Left hindlimb (tissue), 1 donor: ENCODE data around the gene KDM4B.

Experiments
- DNase-seq: peaks from one replicate; pipeline ENCODE4 v3.0.0-alpha.2; 2018

The KDM4B gene

DNA sequence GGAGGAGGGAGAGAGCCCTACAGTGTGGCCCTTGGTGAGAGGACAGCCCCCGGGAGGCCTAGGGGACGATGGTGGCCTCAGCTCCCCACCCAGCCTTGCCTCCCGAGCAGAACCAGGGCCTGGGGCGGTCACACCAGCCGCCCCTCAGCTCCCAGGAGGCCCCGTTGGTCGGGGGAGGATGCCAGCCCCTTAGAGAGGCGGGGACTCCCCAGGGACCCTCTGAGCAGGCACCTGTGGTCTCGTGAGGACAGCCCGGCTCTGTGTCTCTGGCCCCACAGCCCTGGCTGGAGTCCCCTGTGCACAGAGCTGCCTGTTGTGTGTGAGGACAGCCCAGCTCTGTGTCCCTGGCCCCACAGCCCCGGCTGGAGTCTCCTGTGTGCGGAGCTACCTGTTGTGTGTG, 158.8 kb downstream of the KDM4B start:
- DNase-seq = no peak

DNA sequence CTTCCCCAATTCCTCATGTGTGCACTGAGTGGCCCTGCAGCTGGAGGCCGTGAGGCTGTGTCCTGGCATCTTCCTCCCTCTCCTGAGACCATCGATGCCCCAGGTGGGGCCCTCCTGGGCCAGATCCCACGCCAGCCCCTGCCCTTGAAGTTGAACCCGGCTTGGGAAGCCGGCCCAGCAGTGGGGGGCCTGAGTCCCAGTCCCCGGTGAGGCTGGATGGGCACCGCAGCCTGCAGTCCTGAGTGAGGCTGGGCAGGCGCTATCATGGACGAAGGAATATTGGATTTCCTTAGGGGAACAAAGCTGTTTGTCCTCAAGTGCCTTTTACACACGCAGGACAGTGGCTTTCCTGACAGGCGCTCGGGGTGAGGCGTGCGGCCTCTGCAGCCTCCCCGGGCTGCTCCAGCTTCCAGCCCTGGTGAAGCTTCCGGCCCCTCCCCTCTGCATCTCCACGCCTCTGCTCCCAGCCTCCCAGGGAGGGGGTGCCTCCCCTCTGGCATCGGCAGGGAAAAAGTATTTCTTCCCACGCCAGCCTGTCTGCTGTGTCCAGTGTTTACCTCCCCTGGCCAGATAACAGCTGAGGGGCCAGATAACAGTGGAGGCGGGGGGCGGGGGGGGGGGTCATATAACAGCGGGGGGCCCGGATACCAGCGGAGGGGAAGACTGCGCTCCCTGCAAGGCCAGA, 159.5 kb downstream of the KDM4B start:
- DNase-seq = peak; percentile 75

DNA sequence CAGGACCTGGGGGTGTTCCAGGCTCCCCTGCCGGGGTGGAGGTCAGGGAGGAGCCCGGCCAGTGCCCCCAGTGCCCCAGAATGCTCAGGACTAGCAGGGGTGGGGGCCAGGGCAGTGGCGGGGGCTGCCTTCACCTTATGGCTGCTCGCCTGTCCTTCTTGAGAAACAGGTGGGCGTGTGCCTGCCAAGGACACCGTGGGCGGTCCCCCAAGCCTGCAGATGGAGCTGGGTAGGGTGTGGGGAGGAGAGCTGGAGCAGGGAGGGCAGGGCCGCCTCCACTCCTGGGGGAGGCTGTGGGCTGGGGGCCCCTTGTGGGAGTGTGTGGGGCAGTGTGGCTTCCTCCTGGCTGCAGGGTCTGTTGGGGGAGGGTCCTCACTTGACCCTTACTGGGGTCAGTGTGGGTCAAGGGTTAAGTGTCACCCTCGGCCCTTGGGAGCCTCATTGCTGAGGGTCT, 160.1 kb downstream of the KDM4B start:
- DNase-seq = no peak

DNA sequence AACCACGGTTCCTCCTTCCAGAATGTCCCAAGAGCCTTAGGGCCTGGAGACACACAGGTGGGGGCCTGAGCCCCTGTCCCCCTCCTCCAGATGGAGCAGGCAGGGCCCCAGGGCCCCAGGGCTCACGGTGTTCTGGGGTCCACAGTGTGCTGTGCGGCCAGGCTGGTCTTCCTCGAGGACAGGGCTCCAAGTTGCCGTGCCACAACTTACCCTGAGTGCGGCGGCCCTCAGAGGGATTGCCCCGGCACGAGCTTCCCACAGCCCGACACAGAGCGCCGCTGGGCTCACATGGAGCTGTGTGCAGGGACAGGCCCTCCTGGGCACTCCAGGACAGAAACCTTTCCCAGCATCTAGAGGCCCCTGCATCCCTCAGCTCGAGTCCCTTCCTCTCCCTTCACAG, 160.8 kb downstream of the KDM4B start:
- no peak for DNase-seq

DNA sequence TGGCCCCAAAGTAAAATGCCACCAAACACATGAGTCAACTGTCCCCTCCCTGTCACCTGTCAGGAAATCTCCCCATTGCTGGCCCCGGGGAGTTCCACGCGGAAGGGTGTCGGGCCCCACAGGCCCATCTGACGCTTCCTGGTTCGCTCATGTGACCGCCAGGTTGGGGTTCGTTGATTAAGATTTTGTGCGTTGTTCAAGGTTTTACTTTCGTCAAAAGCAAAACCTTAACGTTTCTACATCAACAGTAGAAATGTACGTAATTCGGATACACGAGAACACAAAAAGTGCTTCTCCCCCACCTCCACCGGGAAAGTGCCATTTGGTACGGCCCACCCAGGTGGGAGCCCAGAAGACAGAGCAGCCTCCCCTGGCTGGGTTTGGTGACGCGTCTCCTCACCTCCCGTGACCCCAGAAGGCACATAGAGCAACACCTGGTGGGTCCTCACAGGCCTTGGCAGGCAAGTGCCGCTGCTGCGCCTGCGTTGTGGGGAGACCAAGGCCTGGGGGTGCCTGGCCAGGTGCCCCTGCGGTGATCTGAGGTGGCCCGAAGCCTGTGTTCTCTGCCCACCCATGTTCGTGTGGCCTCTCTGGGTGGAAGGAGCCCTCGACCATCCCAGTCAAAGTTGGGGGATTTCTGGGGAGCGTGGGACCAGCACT, 161.6 kb downstream of the KDM4B start:
- no peak for DNase-seq

DNA sequence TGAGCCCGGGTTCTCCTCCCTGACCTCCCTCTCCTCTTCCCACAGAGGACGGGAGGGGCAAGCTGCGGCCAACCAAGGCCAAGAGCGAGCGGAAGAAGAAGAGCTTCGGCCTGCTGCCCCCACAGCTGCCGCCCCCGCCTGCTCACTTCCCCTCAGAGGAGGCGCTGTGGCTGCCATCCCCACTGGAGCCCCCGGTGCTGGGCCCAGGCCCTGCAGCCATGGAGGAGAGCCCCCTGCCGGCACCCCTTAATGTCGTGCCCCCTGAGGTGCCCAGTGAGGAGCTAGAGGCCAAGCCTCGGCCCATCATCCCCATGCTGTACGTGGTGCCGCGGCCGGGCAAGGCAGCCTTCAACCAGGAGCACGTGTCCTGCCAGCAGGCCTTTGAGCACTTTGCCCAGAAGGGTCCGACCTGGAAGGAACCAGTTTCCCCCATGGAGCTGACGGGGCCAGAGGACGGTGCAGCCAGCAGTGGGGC, 162.2 kb downstream of the KDM4B start:
- no peak for DNase-seq

DNA sequence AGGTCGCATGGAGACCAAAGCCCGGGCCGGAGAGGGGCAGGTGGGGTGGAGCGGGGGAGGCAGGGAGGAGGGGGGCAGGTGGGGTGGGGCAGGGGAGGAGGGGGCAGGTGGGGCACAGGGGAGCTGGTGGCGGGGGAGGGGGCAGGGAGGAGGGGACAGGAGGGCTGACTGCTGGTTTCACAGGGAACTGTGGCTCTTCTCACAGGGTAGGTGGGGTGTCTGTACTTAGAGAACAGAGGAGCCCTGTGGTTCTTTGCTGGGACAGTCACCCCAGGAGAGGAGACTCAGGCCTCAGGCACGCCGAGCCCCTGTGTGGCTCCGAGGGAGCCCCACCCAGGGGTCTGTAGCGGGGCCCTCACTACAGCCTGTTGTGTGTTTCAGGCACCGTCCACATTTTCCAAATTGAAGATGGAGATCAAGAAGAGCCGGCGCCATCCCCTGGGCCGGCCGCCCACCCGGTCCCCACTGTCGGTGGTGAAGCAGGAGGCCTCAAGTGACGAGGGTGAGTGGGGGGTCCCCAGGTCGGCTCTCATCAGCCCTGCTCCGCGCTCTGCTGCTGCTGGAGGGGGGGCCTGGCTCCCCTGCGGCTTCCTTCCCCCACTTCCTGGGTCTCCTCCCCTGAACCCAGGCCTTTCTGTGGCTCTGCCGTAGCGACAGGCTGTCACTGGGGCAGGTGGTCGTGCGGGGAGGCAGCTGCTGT, 162.7 kb downstream of the KDM4B start:
- no peak for DNase-seq

DNA sequence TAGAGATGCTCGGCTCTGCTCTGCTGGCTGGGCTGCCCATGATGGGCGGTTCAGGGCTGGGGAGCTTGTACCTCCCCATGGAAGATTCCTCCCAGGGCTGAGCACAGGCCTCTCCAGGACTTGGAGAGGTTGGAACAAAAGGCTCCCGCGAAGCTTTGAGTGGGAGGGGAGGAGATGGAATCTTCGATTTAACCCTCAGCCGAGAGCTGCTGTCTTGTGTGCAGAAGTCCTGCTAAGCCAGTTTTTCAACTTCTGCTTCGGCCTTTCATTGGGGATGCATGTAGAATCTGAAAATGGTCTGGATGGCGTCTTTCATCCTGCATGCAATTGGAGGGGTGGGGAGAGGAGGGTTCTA, 163.3 kb downstream of the KDM4B start:
- no peak for DNase-seq

DNA sequence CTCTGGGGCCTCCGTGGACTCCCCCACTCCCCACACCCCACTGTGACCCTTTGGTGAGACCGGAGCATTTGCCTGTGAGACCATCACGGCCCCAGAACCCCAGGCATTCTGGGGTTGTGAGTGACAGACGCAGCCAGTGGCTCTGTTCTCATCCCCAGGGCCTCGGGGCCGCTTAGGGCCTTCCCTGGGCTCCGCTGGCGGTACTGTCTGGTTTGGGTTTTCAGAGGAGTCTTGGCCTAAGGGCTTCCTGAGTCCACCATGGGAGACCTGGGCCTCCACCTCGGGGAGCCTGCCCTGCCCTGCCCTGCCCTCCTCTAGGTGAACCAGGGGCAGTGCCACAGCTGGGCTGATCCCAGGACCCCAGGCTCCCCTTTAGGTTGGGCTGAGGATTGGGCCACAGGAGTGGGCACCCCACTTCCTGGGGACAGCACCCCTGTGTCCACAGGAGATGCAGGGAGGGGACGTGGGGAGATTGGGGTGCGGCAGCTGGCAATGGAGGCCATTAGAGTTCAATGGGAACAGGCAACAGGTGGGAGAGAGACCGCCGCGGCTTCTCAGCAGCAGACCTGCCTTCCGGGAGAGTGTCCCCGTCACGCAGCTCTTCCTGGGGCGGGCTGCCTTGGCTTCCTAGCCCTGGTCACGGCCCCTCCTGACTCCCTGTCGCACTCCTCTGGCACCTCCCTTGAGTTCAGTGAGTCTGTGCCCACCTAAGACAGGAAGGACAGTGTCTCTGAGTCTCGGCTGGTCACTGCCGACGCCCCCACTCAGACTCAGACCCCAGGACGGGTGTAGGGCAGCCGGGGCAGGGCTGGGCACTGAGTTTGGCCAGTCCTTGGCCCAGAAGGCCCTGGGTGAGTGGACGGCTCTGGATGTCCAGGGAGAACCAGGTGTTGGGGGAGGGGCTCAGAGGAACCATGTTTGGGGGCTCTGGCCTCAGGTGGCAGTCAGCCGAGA, 164.1 kb downstream of the KDM4B start:
- DNase-seq = no peak

DNA sequence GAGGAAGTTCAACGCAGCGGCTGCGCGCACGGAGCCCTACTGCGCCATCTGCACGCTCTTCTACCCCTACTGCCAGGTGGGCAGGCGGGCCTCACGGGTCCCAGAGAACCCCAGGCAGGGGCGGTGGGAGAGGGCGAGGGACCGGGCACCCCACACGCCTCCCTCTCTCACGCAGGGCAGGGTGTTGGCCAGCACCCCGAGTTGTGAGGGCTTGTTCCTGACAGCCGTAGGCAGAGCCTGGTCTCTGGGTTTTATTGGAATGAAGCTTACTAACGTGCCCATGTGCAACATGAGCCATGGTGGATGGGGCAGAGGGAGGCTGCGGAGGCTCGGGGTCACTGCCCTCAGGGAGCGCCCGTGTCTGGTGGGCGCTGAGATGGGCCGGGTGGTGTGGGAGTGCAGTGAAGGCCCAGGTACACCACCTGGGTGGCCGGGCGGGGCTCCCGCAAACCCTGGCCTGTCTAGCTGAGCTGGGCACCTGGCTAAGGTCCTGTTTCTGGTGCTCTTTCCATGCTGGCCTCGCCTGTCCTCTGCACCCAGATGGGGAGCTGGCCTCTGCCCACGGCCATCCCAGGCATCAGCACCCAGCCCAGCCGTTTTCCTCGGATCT, 165.2 kb downstream of the KDM4B start:
- no peak for DNase-seq

DNA sequence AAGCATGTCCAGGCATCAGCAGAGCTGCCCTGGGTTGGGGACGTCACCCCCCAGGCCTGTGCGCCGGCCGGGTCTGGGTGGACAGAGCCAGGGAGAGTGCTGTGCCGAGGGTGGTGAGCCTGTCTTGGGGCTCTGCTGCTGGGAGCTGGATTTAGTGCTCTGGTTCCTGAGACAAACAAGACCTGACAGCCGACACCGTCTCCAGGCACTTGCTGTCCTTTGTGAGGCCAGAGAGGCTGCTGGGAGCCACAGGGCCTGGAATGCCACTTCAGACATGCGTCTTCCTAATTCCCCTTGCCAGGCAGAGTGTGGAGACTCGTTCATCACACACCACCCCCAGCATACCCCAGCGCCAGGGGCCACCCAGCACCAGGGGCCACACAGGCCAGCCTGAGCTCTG, 165.8 kb downstream of the KDM4B start:
- DNase-seq = no peak

DNA sequence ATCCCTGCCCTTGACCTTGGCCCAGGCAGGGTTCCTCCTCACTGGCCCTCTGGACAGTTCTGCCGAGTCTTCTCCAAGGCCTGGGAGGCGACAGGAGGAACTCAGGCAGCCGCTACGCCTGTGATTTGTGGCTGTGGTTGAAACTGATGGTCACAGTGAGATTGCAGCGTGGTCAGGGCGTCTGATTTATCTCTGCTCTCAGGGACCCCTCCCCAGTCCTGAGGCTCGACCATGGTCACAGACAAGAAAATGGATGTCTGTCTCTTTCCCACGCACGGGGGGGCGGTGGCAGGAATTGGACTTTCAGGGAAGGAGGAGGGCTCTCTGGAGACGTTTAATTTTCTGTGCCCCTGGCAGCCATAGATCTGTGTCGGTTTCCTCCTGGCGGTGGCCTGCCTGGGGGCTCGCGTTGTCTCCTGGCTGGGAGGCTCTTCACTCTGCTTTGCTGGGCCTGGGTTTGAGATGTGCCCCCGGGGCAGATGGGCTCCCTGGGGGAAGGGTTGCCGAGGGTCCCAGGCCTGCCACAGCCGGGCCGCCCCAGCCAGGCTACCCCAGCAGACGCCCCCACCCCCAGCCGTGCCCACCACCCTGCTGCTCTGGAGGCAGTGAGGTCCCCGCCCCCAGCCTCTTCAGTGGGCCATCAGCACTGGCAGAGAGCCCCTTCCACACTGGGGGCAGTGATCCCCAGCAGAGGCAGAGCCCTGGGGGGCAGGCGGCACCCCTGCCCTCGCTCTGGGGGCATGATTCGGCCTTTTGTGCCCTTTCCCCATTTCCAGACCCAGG, 167.4 kb downstream of the KDM4B start:
- no peak for DNase-seq

DNA sequence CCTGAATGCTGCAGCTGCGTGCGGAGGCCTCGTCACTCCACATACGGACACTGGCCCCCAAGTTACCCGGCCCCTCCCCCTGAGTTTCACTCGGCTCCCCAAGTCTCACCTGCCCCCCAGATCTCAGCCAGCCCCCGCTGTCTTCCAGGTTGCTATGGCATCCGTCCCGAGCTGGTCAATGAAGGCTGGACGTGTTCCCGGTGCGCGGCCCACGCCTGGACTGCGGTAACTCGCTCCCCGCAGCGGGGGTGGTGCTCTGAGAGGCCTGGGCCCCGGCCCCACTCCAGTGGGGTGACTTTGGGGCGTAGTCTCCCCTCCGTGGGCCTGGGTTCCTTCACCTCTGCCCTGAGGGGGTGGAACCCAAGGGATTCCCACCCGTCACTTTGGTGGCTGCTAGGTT, 168.2 kb downstream of the KDM4B start:
- no peak for DNase-seq

DNA sequence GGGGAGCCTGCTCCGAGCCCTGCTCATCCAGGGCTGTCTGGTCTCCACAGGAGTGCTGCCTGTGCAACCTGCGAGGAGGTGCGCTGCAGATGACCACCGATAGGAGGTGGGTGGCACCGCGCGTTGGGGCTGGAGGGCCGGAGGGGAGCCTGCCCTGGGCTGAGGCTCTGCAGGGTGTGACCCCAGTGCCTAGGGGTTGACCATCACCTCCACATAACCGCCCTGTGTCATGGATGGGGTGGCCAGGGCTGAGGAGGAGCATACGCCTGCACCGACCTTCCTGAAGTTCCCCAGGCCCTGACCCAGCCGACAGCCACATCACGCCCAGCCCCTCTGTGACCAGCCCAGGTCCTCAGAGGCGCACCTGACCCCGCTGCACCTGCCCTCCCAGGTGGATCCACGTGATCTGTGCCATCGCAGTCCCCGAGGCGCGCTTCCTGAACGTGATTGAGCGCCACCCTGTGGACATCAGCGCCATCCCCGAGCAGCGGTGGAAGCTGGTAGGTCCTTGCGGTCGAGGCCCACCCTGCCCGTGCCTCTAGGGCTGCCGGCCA, 168.7 kb downstream of the KDM4B start:
- DNase-seq = no peak

DNA sequence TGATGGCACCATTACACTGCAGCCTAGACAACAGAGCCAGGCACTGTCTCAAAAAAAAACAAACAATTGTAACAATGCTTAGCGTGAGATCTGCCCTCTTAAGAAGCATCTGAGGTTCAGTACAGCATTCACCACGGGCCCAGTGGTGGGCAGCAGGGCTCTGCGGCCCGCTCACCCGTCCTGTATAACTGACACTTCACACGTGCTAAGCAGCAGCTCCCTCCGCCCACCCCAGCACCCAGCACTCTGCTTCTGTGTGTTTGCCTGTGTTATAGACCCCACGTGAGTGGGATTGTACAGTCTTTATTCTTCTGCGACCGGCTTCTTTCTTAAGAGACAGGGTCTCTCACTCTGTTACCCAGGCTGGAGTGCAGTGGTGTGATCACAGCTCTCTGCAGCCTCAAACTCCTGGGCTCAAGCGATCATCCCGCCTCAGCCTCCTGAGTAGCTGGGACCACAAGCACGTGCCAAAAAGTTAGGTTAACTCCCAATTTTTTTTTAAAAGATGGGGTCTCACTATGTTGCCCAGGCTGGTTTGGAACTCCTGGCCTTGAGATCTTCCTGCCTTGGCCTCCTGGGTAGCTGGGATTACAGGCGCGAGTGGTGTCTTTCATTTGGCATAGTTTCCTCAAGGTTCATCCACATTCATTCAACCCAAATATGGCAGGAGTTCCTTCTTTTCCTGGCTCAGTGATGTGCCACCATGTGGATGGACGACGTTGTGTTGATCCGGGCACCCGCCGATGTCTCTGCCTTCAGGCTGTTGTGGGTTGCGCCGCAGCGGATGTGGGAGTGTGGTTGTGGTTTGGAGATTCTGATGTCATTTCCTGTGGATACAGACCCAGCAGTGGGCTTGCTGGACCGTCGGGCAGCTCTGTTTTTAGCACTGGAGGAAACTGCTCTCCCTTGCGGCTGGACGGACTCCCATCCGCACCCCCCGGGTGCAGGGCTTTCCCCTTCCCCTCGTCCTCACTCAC, 170.0 kb downstream of the KDM4B start:
- DNase-seq = peak; percentile 80

DNA sequence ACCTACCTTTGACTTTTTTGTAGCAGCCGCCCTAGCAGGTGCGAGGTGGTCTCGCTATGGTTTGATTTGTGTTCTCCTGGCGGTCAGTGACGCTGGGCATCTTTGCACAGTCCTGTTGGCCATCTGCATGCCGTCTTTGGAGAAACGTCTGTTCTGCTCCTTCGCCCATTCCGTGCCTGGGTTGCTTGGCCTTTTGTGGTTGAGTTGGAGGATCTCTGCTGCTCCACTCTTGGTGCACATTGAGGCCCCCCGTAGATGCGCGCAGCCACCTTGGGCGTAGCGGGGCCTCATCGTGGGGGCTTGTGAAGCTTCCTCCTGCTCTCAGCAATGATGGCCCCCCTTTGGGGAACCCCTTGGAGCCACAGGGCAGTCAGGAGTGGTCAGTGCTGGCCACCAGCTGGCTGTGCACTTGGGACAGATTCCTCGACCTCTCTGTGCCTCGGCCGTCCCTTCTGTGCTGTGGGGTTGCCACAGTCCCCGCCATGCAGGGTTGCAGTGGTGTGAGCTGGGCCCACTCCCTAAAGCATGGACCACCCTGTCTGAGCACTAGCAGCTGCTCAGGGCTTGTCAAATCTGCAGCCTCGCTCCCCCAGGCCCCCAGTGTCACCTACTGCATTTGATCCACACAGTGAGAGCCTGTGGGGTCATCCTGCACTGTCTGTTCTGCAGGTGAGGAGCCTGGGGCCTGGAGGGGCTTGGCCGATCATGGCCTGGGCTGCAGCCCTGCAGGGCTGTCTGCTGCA, 170.8 kb downstream of the KDM4B start:
- no peak for DNase-seq

DNA sequence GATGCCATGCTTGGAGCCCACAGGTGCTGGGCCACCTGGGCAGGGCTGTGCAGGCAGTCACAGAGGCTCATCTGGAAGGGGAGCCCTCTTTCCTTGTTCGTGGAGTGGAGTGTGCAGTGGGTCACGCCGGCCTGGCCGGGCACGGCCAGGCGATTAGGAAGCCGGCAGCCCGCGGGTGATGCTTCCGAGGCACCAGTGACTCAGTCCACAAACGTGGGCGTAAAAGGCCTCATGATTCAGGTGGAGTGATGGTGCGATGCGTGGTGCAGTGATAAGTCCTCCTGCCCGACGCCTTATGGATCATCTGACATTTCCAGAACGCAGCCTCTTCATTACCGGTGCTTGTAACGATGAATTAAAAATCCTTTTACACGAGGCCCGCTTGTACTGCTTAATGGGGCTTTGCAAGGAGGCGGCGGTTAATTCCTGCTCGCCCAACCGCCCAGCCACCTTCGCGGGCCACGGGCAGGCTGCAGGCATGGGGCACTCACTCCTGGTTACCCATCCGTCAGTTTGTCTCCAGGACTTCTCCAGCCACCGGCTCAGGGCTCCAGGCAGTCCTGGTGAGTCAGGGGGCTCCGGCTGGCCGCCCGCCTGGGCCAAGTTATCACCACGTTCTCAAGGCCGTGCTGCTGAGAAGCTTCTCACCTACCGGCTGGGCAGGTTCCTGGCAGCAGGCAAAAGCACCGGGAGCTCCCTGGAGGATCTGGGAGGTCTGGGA, 172.4 kb downstream of the KDM4B start:
- no peak for DNase-seq
